GM19351 (cell line): ENCODE data around the gene PDZD8.
"Not testable (repeated sequence)": the region's sequence is repeated elsewhere in the genome, so short reads cannot be mapped to it uniquely, and the experiment has no call there.

ENCODE experiments used
- ATAC-seq: cut with Tn5 transposase; IDR thresholded peaks from one replicate; pipeline ENCODE4 v1.9.1; 2021; ENCODE audit warnings: mild to moderate bottlenecking, moderate library complexity; ENCODE audit not compliant: unreplicated experiment

Gene PDZD8

GRCh38 chr10:117294735-117295134 lies 80.5 kb downstream of the PDZD8 start:
- ATAC-seq, result no peak

DNA sequence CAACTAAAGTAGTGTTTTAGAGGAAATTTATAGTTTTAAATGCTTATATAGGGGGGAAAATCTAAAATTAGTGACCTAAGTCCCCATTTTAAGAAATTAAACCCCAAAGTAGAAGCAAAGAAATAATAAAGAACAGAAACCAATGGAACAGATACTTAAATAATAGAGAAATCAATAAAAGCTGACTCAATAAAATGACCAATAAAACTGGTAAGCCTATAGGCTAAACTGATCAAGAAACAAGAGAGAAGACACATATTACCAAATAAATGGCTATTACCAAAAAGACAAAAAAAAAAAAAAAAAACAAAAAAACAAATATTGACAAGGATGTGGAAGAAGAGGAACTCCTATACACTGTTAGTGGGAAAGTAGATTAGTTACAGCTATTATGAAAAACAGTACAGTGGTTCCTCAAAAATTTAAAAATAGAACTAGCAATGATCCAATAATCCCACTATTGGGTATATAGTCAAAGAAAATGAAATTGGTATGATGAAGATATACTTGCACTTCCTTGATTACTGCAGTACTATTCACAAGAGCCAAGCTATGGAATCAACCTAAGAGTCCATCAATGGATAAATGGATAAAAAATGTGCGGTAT lies 81.1 kb downstream of the PDZD8 start:
- ATAC-seq, result no peak

- ATAC-seq, result not testable (repeated sequence)
Measured at GRCh38 chr10:117290872-117291271, 84.4 kb downstream of the PDZD8 start.

- no peak for ATAC-seq
Measured at GRCh38 chr10:117284716-117285494, 90.3 kb downstream of the PDZD8 start.

DNA sequence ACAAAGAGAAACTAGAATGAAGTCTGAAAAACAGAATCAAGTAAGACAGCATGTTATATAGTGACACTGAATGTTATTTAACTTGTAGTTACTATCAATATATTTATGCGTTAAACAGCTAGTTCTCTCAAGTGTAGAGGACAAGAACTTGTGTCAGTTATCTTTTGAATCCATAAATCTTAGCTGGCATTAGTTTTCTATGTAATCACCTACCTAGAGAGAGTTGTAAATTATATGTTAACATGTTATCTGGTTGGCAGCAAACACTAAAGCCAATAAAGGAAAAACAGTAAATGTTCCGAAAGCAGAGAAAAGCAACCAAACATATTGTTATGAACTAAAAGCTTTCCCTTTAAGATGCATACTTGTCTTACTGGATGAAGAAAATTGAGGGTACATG lies 97.6 kb downstream of the PDZD8 start:
- no peak for ATAC-seq

DNA sequence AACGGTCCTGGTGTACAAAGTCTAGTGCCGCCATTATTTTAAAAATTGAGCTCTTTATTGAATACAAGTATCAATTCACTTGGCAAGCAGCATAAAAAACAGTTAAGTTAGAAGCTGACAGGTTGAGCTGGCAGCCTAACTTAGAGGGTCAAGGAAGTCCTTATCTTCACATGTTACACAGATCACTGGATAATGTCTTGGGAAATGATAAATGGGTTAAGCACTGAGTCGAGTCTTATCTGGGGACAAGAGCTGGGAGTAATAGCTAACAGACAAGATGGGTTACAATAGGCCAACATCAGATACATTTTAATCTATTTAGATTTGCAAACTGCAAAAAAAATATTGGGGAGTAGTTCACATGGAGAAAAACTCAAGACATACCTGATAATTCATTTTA lies 100.1 kb downstream of the PDZD8 start:
- ATAC-seq, result no peak

- no peak for ATAC-seq
Measured at GRCh38 chr10:117274509-117274908, 100.7 kb downstream of the PDZD8 start.

GRCh38 chr10:117273980-117274379 lies 101.3 kb downstream of the PDZD8 start:
- ATAC-seq, result no peak

- no peak for ATAC-seq
Measured at GRCh38 chr10:117272195-117273076, 102.8 kb downstream of the PDZD8 start.

DNA sequence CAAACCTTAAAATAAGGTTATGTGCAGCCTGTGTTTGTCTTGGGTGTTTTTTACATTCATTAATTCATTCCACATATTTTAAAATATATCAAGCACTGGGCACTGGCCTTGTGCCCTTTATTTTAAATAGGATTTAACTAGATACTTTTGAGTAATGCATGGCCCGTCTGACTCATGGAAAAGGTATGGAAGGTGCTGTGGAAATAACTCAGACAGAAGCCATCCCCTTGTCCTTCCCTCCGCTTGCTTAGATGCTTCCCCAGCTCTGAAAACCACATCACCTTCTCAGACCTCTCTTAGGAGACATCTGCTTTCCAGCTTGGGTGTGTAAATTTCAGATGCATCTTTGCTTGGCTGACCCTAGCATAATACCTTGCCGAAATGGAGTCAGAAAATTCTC lies 103.8 kb downstream of the PDZD8 start:
- no peak for ATAC-seq

- no peak for ATAC-seq
Measured at GRCh38 chr10:117268907-117269306, 106.3 kb downstream of the PDZD8 start.

GRCh38 chr10:117268258-117268657 lies 107.0 kb downstream of the PDZD8 start:
- no peak for ATAC-seq

GRCh38 chr10:117266812-117267211 lies 108.4 kb downstream of the PDZD8 start:
- no peak for ATAC-seq

DNA sequence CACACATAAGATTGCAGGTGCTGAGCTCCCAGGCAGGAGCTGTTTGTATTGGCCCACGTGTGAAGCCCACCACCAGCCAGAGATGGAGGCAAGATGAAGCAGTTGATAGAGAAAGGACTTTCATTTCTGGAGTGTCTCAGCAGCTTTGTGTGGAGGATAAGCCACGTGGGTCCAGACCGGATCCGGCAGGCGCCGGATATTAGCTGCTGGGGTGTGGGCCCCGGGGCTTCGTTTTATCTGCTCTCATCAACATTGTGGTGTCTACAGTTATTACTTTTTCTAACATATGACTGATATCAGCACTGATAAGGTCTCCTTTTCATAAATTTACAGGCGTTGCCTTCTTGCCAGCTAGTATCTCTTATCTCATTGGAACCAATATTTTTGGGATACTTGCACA lies 108.8 kb downstream of the PDZD8 start:
- no peak for ATAC-seq

DNA sequence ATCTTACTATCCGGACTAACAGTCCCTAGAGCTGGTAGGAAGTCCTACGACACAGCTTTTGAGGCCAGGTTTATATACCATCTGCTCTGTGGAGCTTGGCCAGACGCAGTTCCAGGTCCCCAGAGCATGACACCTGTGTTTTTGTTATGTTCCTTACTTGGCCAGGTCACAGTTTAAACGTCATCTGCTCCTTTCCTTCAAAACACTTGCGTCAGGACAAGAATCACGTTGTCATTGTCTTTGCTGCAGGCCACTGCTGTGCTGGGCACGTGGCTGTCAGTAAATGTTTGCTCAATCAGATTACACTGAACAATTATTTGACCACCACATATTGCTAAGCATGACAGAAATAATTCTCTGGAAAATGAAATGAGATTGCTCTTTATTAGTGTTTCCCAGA lies 110.5 kb downstream of the PDZD8 start:
- ATAC-seq, result no peak

GRCh38 chr10:117262903-117263293 lies 112.3 kb downstream of the PDZD8 start:
- no peak for ATAC-seq

GRCh38 chr10:117262291-117262902 lies 112.8 kb downstream of the PDZD8 start:
- ATAC-seq, result no peak

DNA sequence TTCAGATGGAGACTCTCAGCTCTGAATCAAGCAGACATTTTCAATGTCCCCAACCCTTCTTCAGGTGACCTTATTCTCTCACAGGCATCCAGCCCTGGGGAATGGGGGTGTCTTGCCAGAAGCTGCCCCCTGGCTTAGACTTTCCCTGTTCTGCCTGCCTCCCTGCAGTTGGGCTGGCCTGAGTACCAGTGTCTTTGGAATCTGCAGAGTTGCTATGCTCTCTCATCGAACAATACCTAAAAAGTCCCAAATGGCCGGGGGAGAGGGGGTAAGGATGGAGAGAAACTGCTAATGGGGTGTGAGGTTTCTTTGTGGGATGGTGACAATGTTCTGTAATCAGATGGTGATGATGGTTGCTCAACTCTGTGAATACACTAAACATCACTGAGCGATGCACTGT lies 113.7 kb downstream of the PDZD8 start:
- no peak for ATAC-seq

GRCh38 chr10:117260084-117260483 lies 115.2 kb downstream of the PDZD8 start:
- ATAC-seq, result no peak

DNA sequence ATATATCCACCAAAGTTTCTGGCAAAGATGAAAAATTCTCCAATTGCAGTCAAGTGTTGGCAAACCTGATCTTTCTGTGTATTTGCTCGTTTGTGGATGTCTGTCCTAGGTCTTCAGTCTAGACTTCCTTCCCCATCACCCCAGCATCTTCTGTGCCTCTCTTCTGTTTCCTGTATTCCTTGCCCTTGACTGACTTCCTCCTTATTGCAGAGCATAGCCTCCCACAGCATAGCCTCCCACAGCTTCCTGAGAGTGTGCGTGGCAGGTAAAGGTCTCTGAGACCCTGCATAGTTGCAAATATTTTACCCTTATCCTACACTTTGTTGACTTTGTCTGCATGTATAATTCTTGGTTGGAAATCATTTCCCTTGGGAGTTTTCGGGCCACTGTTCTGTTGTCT lies 116.0 kb downstream of the PDZD8 start:
- ATAC-seq, result no peak

GRCh38 chr10:117257721-117258120 lies 117.5 kb downstream of the PDZD8 start:
- no peak for ATAC-seq
